Fibroblast of gingiva (primary cell): ENCODE data around the gene MSGN1.
"Not testable (repeated sequence)": the region's sequence is repeated elsewhere in the genome, so short reads cannot be mapped to it uniquely, and the experiment has no call there.

Source experiments
- DNase-seq: peaks from one replicate; pipeline ENCODE4 v3.0.0-alpha.2; 2011; ENCODE audit warnings: low read depth

The MSGN1 gene

GRCh38 chr2:17805717-17806363 is 10.4 kb upstream of the MSGN1 start:
- no peak for DNase-seq

GRCh38 chr2:17813010-17813741 is 3.1 kb upstream of the MSGN1 start:
- no peak for DNase-seq

GRCh38 chr2:17813742-17814473 is 2.4 kb upstream of the MSGN1 start:
- DNase-seq = no peak

GRCh38 chr2:17814601-17815000 is 1.7 kb upstream of the MSGN1 start:
- no peak for DNase-seq

- no peak for DNase-seq
Observed at GRCh38 chr2:17815468-17816184, 634 bp upstream of the MSGN1 start.

GRCh38 chr2:17818235-17818815 is 2.1 kb downstream of the MSGN1 start:
- DNase-seq = no peak

- DNase-seq = no peak
Observed at GRCh38 chr2:17821080-17821479, 4.8 kb downstream of the MSGN1 start.

GRCh38 chr2:17821535-17822444 is 5.5 kb downstream of the MSGN1 start:
- no peak for DNase-seq

- no peak for DNase-seq
Observed at GRCh38 chr2:17822445-17823117, 6.3 kb downstream of the MSGN1 start.

- DNase-seq = not testable (repeated sequence)
Observed at GRCh38 chr2:17823646-17824045, 7.4 kb downstream of the MSGN1 start.

- no peak for DNase-seq
Observed at GRCh38 chr2:17827316-17827715, 11.1 kb downstream of the MSGN1 start.

- DNase-seq = no peak
Observed at GRCh38 chr2:17827785-17828184, 11.5 kb downstream of the MSGN1 start.

GRCh38 chr2:17830053-17831034 is 14.1 kb downstream of the MSGN1 start:
- peak; percentile 29 for DNase-seq

GRCh38 chr2:17835516-17835915 is 19.3 kb downstream of the MSGN1 start:
- no peak for DNase-seq

- no peak for DNase-seq
Observed at GRCh38 chr2:17839959-17840358, 23.7 kb downstream of the MSGN1 start.

- no peak for DNase-seq
Observed at GRCh38 chr2:17843457-17843856, 27.2 kb downstream of the MSGN1 start.

- DNase-seq = no peak
Observed at GRCh38 chr2:17845806-17846205, 29.5 kb downstream of the MSGN1 start.

GRCh38 chr2:17846676-17847075 is 30.4 kb downstream of the MSGN1 start:
- DNase-seq = no peak

- no peak for DNase-seq
Observed at GRCh38 chr2:17847236-17847635, 31.0 kb downstream of the MSGN1 start.
